ENCODE results near the gene CMTM5.
"Not testable (repeated sequence)": the region's sequence is repeated elsewhere in the genome, so short reads cannot be mapped to it uniquely, and the experiment has no call there.

The CMTM5 gene

GRCh38 chr14:23400496-23401149 is 23.8 kb downstream of the CMTM5 start:
- not testable (repeated sequence) for DNase-seq

- no peak for DNase-seq
These were observed 24.4 kb downstream of the CMTM5 start for GRCh38 chr14:23401291-23401690.

- DNase-seq: no peak
These were observed 25.7 kb downstream of the CMTM5 start for GRCh38 chr14:23402296-23403138.

- no peak for DNase-seq
These were observed 26.2 kb downstream of the CMTM5 start for GRCh38 chr14:23403139-23403438.

GRCh38 chr14:23403908-23404307 is 27.1 kb downstream of the CMTM5 start:
- no peak for DNase-seq

- DNase-seq: no peak
These were observed 27.6 kb downstream of the CMTM5 start for GRCh38 chr14:23404331-23404900.

DNA sequence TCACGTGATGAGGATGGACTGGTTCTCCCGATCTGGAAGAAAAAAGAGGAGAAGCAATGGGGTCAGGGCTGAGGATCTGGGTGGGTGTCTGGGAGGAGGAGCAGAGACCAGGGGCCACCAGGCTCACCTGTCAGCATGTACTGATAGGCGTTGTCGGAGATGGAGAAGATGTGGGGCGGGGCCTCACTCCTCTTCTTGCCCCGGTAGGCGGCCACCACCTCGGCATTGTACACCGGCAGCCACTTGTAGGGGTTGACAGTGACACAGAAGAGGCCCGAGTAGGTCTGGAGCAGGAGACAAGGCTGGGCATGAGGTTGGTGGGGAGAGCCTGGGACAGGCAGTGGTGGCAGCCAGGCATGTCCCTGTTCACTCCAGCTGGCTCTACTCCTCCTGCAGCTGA is 28.2 kb downstream of the CMTM5 start:
- no peak for DNase-seq

DNA sequence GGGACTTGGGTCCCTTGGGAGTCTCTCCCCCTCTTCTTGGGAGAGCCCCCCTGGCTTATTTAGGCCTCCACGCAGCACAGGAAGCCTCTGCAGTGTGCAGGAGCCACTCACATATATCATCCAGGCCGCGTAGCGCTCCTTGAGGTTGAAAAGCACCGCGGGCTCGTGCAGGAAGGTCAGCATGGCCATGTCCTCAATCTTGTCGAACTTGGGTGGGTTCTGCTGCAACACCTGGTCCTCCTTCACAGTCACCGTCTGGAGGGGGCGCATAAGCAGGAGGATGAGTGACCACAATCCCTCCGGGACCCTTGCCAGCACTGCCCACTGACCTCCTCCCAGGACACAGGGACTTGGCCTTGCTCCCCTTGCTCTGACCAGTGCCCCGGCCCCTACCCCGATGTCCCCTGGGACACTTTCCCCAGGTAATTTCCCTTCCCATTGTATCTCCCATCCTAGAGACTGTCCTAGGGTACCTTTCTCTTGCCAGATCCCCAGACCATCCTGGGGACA is 28.7 kb downstream of the CMTM5 start:
- no peak for DNase-seq

GRCh38 chr14:23406244-23406643 is 29.4 kb downstream of the CMTM5 start:
- no peak for DNase-seq

DNA sequence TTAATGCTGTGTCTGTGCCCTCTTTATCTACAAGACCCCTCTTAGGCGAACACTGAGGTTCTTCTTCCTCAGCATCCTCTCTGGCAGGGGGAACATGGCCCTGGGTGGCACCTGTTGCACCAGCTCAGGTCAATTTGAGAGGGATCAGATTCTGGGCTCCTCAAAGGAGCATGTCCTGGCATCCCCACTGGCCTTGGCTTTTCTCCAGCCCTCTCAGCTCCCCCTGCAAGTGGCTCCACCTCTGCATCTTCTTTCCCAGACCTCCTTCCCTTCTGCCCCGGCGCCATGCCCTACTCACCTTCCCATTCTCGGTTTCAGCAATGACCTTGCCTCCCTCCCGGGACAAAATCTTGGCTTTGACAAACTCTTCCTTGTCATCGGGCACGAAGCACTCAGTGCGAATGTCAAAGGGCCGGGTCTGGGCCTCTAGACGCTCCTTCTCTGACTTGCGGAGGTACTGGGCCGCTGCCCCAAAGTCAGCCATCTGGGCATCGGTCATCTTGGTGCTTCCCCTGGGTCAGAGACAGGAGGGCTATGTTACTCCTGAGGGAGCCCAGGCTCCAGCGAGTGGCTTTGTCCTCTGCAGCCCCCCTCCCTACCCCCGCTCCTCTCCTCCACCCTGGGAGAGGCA is 30.0 kb downstream of the CMTM5 start:
- DNase-seq: no peak

GRCh38 chr14:23407516-23408306 is 30.9 kb downstream of the CMTM5 start, which contains the start of gene MYH6:
Gene MYH6, minus strand, starts transcription at chr14:23408273. Its CDS starts 1,050 bp downstream, at chr14:23407223.
- DNase-seq: no peak

GRCh38 chr14:23408307-23408630 is 31.4 kb downstream of the CMTM5 start:
- DNase-seq: no peak

DNA sequence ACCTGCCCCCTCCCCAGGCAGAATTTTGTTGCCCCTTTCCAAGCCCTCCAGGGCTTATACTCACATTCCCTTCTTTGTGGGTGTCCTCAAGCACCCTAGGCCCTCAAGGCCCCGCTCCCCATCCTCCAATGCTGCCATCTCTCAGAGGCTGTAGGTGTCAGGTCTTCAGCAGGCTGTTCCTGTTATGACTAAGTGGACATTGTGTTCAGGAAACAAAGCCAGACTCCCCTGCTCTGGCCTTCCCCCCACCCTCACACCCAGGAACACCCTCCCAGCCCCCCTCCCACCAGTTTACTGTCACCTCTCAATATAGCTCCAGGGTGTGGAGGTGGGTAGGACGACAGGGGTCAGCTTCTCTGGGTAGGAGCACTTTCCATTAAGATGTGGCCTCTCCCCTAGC is 32.6 kb downstream of the CMTM5 start:
- no peak for DNase-seq

GRCh38 chr14:23409966-23410635 is 33.3 kb downstream of the CMTM5 start:
- DNase-seq: no peak

- no peak for DNase-seq
These were observed 35.0 kb downstream of the CMTM5 start for GRCh38 chr14:23411563-23412525.

GRCh38 chr14:23413681-23414080 is 36.8 kb downstream of the CMTM5 start:
- DNase-seq: no peak

GRCh38 chr14:23414254-23414653 is 37.4 kb downstream of the CMTM5 start:
- no peak for DNase-seq

DNA sequence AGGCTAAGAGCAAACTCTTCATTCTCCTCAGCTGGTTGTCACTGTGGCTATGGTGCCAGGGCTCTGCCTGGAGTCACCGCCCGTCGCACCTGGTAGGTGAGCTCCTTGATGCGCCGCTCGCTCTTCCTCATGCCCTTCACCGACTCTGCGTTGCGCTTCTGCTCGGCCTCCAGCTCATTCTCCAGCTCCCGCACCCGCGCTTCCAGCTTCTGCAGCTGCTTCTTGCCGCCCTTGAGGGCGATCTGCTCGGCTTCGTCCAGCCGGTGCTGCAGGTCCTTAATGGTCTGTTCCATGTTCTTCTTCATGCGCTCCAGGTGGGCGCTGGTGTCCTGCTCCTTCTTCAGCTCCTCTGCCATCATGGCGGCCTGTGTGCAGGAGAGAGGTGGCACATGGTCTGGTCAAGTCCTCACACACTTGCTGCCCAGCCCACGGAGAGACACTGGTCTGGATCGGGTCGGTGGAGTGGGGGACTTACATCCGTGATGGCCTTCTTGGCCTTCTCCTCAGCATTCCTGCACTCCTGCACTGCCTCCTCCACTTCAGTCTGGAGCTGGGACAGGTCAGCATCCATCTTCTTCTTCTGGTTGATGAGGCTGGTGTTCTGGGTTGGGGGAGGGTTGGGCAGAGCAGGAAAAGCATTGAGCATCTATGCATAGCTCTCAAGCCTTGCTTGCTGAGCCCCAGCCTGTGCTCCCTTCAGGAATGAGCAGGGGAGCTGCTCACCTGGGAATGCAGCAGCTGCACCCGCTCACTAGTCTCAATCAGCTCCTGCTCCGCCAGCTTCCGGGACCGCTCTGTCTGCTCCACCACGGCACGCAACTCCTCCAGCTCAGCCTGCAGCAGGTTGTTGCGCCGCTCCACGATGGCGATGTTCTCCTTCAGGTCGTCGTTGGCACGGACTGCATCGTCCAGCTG is 38.3 kb downstream of the CMTM5 start:
- no peak for DNase-seq

Data from right forelimb (tissue), 1 donor.